Kidney glomerular epithelial cell (primary cell): ENCODE measurements around the gene CRISP3.
"Not testable (repeated sequence)": the region's sequence is repeated elsewhere in the genome, so short reads cannot be mapped to it uniquely, and the experiment has no call there.

Experiments
- DNase-seq: peaks from one replicate; lab custom pipeline; 2025; lab: John Stamatoyannopoulos, UW

CRISP3 gene, protein sequence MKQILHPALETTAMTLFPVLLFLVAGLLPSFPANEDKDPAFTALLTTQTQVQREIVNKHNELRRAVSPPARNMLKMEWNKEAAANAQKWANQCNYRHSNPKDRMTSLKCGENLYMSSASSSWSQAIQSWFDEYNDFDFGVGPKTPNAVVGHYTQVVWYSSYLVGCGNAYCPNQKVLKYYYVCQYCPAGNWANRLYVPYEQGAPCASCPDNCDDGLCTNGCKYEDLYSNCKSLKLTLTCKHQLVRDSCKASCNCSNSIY

DNA sequence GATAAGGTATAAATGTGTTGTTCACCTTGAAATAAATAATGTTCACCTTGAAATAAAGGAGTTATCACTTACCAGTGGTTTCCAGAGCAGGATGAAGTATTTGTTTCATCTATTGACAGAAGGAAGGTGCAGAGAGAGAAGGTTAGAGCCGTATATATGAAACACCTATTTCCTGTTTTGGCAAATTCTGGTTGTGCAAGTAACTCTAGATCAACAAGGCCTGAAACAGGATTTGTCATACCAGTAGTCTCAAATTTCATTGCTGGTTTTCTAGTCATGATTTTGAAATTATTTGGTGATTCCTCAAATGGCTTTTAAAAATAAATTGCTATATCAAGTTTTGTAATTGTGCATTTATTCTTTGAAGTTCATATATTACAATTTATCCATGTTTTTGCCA is at the start of gene CRISP3:
Gene CRISP3 (minus strand): TSS at position 130 of the 400 bp plus-strand sequence. CDS start 21 bp downstream, at position 109.
- no peak for DNase-seq

DNA sequence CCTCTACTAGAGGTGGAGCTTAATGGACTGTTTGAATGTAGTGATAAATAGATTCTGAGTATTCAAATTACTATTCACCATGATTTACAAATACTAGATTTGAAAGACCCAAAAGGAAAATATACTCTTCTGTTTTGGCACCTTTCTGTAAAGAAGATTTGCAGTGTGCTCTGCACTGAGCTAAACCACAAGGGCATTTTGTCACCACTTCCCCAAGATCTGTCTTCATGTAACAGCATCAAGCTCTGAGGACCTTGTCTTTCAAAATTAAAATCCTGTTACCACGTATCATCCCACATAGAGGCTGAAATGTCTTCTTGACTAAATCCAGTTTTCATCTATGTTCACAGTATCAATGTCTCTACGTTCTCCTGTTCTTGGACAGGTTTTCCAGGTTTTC is 46.2 kb upstream of the CRISP3 start:
- no peak for DNase-seq

DNA sequence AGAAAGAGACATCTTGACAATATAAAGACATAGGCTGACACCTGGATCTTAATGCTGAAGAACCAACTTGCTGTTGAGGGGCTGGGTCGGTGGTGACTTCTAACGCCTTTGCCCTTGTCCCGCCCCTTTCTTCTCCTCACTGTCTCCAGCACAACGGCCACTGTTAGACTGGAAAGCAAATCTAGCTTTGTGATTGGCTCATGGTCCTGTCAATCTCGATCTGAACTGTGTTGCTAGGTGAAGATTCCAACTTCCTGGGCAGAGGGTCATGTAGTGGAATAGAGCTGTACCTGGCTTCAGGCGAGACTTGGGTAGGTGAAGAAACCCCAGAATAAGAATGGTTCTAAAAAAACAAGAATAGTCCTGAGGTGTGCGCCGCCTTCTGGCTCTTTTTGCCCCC is 43.0 kb upstream of the CRISP3 start, which contains the start of gene PGK2:
Gene PGK2 (minus strand): TSS at position 110 of the 400 bp plus-strand sequence. CDS start 98 bp downstream, at position 12.
- no peak for DNase-seq

DNA sequence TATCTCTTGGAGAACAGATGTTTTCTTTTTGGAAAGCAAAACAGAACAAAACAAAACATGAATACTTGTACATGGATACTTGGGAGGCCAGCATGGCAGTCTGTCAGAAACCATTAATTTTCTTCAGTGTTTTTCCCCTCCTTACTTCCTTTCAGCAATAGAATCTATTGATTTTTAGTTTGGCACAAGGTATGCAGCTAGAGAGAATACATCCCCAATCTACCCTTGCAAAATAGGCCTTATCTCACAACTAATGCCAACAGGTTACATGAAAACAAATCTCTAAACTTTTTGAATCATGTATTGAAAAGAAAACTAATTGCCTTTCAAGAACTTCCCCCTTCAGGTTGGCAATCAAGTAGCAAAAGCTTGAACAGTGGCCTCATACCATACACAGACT is 40.1 kb upstream of the CRISP3 start:
- DNase-seq: no peak

DNA sequence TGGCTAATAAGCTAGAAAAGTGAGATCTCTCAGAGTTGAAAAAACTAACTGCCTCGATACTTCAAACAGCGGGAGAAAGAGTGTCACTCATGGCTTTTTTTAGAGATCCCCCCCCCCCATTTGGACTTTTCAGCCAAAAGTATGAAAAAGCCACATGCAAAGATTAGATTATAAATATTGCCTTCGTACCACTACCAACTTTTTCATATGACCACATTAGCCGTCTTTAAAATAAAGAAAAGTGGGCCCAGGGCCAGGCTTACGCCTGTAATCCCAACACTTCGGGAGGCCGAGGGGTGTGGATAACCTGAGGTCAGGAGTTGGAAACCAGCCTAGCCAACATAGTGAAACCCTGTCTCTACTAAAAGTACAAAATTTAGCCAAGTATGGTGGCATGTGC is 38.5 kb upstream of the CRISP3 start:
- no peak for DNase-seq

DNA sequence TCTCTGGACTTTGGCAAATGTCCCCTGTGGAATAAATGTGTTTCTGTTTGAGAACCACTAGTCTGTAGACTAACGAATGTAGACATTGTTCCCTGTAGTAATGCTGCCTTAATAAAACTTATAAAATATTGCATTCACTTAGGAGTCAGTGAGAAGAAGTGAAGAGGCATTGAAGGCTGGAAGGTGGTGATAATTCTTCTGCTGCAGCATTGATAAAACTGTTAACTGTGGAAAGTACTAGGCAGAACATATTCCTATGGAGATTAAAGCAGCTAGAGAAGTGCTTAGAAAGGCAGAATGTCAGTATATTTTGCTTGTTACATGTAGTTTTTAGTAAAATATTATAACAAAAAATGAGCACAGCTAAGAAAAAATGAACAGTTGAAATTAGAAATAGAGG is 38.1 kb upstream of the CRISP3 start:
- no peak for DNase-seq

DNA sequence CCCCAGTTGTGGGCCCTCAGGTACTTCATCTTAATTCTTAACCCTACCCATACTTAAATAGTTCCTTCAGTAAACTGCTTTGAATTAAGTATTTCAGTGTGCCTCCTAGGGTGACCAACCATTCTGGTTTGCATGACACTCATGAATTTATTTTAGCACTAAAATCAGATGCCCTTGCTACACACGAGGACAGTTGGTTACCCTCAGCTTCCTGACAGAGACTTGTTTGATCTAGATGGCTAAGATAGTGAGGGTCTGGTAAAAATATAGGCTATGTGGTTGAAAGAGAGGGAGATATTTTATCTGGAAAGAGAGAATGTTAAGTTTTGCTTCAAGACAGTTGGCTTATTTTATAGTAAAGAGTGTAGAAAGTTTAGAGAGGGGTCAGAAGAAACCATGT is 32.3 kb upstream of the CRISP3 start:
- DNase-seq: no peak

DNA sequence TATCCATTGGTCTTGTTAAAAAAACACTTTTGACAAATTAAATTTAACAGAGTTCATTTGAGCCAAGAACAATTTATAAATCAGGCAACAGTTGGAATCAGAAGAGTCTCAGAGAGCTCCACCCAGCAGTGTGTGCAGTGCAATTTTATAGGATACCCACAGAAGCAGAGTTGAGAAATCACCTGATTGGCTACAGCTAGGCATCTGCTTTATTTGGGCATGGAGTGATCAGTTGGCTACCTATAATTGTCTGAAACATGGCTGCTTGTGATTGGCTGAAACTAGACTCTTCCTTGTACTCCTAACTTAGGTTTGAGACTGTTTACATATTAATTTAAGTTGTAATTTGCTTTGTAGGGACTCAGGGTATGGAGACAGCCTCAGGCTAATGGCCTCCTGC is 30.9 kb upstream of the CRISP3 start:
- DNase-seq: no peak

DNA sequence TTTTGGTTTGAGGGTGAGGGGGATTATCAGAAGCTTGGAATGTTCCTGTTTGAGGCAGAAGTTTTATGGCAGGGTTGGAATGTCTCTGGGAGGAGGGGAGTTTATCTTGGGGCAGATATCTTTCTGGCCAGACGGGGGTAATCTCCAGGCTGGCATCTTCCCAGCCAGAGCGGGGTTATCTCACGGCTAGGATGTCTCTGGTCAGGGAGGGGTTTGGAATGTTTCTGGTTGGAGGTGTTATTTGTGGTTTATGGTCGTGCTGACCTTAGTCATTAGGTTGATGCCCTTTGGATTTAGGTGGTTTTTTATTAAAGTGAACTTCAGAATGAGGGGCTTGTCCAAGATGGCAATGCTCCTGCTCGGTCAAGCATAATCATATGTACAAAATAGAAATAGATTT is 28.1 kb upstream of the CRISP3 start:
- DNase-seq: no peak

DNA sequence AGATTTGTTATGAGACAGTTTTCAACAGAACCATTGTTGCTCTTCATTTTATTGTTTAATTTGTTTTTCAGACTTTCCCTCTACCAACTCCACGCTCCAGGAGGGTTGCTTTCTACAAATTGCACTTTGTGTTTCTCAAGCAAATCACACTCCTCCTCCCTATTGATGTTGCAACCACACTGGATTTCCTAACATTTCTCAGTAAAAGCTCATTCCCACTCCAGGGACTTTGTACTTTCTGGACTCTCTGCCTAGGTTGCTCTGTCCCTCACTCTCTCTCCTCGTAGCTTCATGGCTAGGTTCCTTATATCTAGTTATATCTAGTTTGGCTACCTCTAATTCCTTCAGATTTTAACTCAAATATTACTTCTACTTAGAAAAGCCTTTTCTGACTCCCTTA is 22.6 kb upstream of the CRISP3 start:
- no peak for DNase-seq

DNA sequence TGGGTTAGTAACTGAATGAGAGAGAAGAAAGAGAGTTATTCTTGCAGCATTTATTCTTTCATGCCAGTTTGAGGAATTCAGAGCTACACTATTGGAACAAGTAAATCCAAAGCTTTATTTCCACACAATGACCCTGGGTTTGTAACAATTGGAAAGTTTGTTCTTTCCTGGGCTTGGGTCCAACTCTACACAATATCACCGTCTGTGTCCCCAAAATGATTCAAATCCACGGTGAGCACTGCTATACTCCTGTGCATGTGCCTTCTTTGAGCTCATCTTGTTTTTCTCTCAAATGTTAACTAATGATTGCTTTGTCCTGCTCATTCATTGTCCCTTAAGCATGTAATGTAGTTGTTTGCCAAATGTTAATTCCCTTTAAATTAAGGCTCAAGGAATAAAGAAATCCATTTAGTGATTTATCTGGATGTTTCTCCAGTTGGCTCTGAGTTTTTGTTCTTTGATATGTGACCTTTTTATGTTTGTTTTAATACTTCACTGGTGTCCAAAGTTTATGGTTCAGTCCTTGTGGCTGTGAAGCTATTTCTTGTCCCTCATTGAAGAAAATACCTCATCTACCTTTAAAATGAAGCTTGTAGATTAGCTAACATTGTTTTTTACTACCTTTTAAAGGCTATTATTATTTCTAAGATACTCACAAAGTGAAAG is 20.5 kb upstream of the CRISP3 start:
- no peak for DNase-seq

DNA sequence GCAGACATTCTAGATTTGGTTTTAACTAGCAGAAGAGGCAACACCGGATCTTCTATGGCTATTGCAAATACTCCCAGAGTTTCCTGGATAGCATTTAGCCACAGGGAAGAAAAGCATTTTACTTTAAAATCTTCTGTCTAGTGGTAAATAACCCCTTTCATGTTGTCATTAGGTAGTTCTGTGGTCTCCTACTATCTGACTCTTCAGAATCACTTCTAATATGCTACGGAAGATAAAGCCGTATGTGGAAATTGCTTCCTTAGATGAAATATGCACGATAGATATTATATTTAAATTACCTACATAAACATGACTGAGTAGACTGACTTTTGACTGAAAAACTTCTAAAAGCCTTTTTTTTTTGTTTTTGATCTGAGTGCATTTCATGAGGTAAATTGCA is 759 bp downstream of the CRISP3 start:
- no peak for DNase-seq

DNA sequence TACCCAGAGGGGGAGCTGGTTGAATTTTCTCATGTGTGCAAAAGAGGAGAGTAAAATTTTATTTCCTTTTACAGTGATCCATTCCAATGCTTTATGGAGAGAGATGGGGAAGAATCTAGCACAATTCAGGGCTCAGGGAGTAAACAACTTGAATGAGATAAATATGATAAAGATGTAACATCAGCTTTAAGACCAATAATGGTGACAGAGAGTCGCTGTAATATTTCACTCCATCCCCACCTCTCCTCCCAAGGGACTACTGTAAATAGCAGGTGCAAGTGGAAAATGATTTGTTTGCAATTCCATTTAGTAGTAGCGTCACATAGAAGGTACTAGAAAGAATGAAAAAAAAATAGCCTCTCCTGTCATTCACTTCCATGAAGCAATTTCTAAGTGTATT is 4.8 kb downstream of the CRISP3 start:
- no peak for DNase-seq

DNA sequence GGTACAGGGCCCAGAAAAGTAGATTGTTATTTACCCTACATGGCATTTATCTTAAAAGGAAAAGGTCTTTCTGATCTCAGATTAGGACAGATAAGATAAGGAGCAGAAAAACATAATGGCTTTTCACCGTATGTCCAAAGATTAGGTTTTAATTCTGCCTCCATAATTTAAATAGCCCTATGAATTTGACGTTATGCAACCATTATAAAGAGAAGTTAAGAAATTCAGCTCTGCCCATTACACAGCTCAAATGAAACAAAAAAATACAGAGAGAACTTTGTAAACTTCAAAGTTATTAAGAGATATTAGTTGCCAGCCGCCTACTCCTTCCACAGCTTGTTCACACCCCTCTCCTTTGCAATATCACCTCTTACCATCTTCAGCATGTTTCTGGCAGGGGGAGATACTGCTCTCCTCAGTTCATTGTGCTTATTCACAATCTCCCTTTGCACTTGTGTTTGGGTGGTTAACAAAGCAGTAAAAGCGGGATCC is 8.1 kb downstream of the CRISP3 start:
- DNase-seq: no peak

DNA sequence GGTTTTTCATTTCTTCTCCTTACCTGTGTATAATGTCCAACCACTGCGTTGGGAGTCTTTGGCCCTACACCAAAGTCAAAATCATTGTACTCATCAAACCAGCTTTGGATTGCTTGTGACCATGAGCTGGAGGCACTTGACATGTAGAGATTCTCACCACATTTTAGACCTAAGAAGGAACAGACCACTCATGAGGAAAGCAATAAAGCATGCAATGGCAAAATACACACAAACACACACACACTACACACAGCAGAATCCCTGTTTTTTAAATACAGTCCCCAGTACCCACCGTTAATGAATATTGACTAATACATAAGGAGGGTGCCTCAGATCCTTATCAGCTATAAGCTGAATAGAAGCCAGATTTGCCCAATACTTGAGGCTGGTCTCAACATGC is 10.5 kb downstream of the CRISP3 start:
- no peak for DNase-seq

DNA sequence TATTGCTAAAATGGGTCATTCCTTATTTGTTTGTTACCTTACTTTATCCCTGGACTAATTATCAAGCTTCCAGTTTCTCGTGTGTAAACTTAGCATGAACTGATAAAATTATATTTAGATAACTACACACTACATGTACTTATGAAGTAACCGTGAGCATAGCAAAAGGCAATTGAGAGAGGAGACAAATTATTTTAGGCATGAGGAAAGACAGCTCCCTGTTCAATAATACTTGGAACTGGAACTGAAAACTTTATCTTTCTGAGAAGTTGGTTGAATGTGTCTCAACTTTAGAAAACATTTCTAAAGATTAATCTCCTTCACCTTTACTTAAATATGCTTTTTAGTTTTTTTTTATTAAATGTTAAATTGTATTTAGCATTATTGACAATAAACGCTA is 11.4 kb downstream of the CRISP3 start:
- no peak for DNase-seq

DNA sequence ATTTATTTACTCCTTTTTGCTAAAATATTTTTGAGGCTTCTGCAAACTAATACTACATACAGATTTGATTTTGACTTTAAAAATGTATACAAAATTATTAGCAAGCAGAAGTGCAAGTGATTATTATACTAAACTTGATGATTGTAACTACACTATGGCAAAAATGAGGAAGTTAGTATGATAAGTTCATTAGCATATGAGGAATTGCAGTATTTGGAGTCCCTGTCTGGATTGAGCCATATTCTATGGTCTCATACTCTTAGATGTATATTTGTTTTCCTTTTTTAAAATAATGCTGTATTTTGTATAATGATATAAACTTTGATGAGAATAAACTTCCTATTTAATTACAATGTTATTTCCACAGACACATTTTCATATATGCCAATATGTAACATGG is 13.9 kb downstream of the CRISP3 start:
- DNase-seq: no peak

DNA sequence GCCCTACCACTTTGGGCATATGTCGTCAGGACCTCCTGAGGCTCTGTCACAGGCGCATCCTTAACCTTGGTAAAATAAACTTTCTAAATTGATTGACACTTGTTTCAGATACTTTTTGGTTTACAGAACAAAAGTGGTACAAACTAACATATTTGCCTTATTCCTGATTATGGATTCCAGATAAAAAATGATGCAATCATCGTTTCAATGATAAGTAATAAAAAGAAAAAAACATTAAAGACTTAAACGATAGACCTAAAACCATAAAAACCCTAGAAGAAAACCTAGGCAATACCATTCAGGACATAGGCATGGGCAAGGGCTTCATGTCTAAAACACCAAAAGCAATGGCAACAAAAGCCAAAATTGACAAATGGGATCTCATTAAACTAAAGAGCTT is 20.3 kb downstream of the CRISP3 start:
- not testable (repeated sequence) for DNase-seq

DNA sequence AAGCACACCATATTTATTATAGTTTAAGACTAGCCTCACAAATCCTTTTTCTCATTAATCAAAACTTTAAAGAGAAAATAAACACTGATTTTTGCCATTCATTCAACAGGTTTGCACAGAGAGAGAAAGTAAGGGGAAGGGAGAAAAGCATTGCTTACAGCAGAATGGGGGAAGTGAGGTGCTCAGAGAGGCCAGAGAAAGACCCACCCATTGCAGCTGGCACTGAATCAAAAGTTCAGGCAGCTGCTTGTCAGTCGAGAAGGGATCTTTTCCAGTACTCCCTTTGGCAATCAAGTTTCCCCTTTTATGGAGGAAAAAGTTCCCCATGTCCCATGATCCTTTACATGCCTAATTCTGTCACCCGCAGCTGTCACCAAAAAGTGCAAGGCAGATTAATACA is 22.9 kb downstream of the CRISP3 start:
- no peak for DNase-seq

DNA sequence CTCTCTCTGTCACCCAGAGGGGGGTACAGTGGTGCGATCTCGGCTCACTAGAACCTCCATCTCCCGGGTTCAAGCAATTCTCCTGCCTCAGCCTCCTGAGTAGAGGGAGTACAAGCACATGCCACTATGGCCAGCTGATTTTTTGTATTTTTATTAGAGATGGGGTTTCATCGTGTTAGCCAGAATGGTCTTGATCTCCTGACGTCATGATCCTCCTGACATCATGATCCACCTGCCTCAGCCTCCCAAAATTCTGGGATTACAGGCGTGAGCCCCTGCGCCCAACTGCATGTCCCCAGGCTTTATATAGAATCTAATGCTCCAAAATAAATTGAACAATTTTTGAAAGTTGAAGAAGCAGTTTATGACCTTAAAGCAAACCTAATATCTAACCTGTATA is 23.8 kb downstream of the CRISP3 start:
- no peak for DNase-seq

DNA sequence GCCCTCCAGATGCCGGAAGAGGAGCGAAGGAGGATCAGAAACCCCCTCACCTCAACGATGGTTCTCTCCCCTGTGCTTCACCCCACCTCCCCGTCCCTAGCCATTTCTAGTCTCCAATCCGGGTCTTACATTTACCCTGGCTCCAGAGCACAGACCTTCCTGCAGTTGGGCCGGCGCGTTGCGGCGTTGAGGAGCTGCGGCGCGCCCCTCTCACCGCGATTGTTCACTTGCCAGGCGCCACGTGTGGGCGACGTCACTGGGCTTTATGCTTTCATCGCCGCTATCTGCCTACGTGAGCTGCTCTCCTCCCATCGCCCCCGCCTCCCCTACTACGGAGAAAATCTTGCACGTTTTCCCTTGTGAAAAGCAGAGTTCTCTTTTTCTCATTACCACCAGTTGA is 30.8 kb downstream of the CRISP3 start, which contains the start of gene CRISP2:
Gene CRISP2 (minus strand): TSS at position 198 of the 400 bp plus-strand sequence. CDS start 4,347 bp downstream, outside the sequence.
- no peak for DNase-seq

DNA sequence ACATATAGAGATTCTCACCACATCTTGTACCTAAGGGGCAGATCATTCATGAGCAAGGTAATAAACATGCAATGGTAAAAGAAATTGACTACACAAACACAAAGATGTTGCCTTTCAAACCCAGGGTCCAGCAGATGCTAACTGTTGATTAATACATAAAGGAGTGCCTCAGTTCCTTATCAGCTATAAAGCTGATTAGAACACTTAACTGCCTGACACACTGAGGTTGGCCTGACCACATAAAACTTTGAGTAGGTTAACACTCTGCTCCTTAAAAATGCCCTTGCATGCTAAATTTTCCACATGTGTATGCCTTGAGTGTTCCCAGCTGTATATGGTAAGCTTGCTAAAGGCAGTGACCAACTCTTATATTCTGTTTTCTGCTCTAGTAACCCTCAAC is 45.7 kb downstream of the CRISP3 start:
- DNase-seq: no peak

DNA sequence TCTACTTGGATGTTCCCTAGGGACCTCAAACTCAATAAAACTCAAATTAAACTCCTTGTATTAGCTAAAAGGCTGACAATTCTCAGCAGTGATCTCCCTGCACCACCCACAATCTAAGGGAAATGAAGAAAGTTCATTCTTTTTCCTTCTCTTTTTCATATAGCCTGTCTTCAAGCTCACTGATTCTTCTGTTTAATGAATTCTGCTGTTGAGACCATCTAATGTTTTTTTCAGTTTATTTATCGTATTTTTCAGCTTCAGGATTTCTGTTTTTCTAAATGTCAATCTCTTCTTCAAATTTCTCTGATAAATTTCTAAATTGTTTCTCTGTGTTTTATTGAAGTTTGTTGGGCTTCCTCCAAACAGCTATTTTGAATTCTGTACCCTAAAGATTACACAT is 50.7 kb downstream of the CRISP3 start:
- DNase-seq: no peak

DNA sequence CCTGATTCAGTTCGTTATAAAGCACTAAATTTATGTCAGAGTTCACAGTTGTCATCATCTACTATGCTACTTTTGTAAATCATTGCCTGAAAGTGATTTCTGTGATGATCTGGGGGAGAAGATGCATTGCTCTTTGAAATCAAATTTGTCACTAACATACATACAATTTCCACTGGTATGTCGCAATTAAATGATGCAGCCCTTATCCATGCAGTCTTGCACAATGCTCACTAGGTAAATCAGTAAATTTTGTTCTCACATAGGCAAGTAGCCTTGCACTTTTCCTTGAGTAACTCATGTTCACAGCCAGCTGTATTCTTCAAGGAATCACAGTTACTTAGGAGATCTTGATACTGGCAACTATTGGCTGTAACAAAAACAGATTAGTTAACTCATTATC is 51.7 kb downstream of the CRISP3 start:
- no peak for DNase-seq
